Stimulated activated CD8-positive, alpha-beta memory T cell treated with anti-CD3 and anti-CD28 coated beads, Interleukin-2, amount 100 ng/mL, for 48 hours (primary cell): ENCODE data around the gene COMT.
"Not testable (repeated sequence)": the region's sequence is repeated elsewhere in the genome, so short reads cannot be mapped to it uniquely, and the experiment has no call there.

ENCODE experiments used
- DNase-seq, 2 donors: peaks; one replicate each; pipeline ENCODE4 v3.0.0-alpha.2; 2020; ENCODE audit warnings: low read depth in 2 of 2

Gene COMT

DNA sequence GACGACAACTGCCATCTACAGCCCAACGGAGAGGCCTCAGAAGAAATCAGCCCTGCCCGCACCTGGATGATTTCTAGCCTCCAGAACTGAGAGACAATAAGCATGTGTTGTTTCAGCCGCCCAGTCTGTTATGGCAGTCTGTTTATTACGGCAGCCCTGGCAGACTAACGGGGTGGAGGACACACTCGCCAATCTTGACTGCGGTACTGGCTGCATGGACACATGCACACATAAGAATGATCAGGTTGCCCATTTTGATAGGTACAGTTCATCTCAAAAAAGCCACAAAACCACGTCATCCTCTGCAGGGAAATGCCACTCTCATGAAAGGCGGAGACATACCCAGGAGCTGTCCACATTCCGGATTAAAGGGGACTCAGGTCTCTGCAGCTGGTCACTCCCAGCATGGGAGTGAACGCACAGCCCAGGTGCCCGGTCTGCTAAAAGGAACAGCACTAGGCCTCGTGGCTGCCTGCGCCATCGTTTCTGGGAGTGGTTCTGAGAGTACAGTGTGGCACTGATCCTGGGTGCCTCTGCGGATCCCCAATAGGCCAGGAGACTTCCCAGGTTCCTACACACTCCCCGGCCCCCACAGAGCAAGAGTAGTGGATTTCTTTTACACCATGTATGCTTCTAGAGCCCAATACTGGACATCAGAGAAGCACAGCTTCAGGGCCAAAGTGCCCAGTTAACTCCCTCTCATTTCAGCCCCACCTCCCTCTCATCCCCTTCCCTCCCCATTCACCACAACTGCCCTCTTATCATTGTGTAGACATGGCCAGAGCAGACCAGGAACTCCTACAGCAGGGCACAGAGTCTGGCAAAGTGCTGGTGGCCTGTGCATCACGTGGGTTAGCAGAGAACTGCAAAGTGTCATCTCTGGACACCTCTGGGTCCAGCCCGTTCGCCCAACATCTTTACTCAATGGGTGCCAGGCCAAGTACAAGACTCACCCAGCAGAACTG lies 11.7 kb upstream of the COMT start:
- DNase-seq: no peak

DNA sequence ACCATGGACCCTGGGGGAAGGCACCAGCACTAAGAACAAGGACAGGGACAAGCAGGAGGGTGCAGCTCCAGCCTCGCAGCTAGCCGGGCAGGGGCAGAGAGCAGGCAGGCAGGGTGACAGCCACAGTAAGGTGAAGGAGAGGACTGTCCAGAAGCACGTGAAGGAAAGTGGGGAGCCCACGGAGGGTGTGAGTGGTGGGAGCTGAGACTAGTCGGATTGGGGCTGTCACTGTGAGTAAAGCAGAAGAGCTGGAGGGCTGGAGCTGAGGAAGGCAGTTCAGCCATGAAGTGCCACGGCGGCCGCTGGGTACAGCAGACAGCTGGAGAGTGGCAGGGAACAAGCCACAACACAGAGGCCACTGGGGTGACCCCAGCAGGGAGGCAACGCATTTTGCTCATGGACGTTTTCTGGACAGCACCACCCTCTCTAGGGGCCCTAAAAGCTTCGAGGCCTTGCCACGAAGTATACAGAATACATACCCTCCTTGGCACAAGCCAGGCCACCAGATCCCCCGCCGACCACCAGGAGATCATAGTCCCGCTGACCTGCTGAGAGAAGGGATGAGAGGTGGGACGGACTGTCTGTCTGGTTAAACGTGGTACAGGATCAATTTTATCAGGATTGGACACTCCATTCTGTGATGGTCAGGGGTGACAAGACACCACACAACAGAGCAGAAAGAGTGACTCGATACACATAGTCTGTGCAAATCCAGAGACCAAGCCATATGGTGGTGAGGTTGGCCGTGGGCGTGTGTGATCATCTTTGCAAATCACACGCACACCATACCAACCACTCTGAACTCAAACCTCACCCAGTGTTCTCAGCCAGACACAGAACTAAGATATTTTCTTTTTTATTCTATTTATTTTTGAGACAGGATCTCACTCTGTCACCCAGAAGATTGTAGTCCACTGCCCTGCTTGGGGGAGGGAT lies 10.8 kb upstream of the COMT start:
- DNase-seq: no peak

DNA sequence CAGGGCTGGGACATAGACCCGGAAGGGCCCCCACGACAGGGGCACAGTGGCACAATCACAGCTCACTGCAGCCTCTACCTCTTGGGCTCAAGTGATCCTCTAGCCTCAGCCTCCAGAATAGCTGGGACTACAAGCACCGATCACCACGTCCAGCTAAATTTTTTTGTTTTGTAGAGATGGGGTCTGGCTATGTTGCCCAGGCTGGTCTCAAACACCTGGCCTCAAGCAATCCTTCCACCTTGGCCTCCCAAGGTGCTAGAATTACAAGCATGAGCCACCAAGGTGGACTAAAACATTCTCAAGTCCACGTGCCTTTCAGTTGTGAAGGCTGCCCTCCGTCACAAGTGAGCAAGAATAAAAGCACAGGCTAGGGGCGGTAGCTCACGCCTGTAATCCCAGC lies 10.1 kb upstream of the COMT start:
- DNase-seq: no peak

DNA sequence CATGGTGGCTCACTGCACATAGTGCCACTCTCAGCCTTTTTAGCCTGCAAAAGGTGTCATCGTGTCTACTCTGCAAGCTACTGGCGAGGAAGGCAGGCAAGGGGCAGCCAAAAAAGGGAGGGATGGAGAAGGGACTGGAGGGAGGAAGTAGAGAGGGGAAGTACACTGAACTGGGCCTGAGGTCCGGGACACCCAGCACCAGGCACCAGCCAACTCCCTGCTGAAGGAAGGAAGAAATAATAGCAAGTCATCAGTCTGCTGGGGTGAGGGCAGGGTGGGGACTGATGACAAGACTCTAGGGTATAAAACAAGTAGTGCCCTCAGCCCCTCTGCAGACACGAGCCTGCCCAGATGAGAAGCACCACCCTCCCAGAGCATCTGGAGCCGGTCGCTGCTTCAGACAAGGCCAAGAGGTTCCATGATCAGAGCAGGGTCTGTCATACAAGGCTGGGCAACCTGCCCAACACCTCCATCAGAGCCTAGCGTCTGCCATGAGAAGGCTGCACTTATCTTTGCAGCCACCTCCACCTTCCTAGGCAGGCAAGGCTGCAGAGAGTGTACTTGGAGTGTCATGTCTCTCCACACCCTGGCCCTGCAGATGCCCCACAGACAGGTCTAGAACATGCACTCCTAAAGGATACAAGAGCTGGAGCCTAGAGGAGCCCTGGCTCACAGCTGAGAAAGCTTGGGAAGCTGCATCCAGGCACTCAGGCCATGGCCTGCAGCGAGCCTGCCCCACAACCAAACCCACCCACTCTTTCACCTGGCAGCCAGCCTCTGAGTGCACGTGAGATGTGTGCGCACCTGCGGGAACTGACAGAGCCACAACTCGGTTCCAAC lies 9.0 kb upstream of the COMT start:
- no peak for DNase-seq

DNA sequence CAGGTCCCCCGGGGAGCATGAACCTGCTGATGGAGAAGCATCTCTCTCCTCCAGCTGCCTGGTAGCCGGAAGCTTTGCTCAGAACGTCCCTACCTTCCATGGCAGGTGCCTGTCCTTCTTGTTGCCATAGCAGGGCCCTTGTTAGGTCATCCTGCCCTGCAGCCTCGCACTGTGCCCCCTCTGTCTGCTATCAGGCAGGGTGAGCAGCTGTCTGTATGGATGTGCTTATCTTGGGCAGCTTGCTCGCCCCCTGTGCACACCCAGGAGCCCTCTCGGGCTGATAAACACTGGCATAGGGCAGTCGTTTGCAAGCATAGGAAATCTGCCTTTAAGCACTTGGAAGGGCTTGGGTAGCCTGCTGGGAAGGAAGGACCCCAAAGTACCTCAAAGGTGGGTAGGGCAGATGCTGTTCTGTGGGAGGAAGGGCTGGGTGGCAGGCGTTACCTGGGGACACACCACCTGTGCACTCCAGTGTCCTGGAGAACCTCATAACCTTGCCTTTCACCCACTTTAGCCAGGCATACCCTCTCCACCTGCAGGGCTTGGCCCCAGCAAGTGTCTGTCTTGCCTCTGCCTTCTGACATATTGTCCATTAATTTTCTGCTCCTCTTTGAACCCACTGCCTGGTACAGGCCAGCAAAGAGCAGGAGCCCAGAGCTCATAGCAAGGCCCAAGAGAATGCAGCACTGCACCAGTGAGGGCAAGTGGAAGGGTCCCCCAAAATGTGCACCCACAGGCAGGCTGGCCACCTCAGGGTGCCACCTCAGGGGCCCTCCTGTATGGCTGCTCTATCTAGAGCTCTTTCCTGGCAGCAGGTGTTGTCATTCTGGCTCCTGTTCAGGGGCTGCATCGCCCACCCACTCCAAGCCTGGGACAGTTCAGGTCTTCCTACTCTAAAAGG lies 8.0 kb upstream of the COMT start:
- no peak for DNase-seq

DNA sequence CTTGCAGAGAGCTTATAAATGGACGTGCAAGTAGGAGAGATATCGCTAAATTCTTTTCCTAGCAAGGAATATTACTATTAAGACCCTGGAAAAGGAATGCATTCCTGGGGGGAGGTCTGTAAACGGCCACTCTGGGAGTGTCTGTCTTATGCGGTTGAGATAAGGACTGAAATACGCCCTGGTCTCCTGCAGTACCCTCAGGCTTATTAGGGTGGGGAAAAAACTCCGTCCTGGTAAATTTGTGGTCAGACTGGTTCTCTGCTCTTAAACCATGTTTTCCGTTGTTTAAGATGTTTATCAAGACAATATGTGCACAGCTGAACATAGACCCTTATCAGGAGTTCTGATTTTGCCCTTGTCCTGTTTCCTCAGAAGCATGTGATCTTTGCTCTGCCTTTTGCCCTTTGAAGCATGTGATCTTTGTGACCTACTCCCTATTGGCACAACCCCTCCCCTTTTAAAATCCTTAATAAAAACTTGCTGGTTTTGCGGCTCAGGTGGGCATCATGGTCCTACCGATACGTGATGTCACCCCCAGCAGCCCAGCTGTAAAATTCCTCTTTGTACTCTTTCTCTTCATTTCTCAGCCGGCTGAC lies 6.4 kb upstream of the COMT start:
- DNase-seq: not testable (repeated sequence)

DNA sequence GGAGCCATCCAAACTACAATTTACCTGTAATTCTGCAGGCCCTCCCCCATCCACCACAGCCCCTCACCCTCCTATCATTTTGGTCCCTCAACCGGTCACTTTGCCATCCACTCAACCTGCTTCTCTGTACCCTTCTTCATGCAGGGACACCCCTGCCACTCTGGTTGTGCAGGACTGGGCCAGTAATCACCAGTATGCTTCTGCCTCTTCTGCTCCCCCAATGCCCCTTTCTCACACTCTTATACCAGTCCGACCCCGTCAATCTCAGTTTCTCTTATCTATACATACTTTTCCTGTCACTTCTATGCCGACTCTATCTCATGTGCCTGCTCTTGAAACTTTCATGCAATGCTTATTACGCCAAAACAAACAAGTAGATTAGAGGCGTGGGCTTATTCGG lies 5.1 kb upstream of the COMT start:
- DNase-seq: no peak

DNA sequence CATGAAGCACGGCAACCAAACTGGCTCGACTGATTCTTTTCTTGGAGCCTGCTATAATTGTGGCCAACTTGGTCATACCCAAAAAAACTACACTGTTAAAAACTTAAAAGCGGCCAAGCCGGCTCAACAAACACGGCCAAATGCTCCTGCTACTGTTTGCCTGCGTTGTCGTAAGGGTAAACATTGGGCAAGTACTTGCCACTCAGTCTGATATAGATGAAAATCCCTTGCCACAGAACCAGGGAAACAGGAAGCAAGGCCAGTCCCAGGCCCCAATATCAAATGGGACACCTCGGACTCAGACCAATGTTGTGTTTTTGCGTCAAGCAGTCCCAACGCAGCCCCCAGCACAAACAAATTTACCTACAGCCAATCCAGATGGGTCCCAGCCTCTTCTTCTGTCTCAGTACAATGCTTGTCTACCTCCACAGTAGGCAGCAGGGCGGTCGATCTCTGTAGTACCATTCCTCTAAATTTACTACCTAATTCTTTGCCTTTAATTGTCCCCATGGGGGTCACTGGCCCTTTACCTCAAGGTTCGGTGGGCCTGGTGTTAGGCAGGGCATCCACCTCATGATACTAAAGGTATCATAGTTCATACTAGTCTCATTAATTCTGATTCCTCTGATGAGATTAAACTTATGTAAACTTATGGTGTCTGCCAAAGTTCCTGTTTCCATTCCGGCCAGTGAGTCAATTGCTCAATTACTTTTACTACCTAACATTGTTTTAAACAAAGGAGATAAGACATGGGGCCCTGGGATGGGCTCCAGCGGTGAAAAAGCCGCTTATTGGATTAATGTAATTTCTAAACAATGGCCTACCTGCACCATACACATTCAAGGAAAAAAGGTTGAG lies 3.7 kb upstream of the COMT start:
- no peak for DNase-seq

DNA sequence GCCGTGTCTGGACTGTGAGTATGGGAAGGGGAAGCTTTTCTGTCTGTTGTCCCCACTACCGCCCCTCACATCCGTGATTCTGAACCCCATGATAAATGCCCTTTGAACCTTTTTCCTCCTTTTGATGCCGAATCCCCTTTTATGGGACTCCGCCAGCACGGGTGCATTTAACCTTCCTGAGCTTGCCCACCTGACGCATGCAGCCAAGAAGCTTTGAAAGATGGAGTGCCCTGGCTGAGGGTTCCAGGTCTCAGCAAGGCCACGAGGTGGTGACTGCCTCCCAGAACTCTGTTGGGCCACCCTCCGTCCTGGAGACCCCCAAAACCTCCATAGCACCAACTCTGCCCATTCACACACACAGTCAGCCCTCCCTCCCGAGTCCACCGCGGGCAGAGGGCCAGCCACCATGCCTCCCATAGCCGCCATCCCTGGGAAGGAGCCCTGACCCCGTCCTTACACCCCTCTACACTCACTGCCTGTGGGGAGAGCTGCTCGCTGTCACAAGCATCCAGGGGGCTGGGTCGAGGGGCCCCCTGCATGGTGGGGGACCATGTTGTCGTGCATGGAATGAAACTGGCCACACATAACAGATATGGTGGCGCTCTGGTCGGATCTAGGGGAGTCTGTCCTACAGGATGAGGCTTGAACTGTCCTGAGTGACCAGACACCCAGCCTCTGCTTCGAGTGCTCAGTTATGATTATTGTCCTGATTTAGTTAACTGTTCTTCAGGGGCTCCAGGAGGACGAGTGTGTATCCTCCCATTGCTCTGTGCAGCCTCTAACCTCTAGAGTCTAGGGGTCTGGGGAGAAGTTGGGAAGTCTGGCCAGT lies 822 bp upstream of the COMT start:
- no peak for DNase-seq

DNA sequence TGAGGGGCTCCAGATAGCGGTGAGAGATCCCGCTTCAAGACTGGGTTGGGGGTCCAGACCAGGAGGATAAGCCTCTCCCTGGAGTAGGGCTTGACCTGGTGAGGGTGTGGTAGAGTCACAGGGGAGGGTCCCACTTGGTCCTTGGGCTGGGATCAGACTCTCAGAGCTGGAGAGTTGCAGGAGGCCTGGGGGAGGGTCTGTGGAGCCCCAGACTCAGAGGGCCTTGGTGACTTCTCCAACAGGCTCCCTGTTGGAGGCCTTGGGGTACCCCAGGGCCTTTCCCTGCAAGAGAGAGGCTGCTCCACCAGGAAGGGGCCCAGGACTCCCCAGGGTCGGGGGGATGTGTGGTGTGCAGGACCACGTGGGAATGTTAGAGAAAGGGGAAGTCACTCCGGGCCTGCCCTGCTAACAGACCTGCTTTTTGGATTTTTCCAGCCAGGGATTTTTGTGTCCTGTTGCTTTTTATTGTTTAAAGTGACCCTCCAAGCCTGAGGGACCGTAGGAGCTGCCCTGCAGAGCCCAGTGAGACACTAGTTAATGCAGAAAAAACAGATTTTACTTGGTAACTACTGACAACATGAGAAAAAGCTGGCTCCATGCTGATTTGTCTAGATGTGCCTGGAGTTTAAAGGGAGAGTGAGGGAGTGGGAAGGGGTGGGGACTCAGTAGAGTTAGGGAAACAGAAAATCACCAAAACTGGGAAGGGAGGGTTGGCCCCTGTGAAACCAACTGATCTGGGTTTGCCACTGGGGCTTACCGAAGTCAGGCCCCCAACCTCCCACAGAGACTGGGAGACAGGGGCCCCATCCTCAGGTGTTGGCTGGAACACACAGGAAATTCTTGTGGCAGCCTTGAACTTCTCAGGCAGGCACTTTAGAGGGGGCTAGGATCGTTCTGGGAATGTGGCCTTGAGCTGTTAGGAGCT lies 847 bp downstream of the COMT start:
- DNase-seq: no peak

DNA sequence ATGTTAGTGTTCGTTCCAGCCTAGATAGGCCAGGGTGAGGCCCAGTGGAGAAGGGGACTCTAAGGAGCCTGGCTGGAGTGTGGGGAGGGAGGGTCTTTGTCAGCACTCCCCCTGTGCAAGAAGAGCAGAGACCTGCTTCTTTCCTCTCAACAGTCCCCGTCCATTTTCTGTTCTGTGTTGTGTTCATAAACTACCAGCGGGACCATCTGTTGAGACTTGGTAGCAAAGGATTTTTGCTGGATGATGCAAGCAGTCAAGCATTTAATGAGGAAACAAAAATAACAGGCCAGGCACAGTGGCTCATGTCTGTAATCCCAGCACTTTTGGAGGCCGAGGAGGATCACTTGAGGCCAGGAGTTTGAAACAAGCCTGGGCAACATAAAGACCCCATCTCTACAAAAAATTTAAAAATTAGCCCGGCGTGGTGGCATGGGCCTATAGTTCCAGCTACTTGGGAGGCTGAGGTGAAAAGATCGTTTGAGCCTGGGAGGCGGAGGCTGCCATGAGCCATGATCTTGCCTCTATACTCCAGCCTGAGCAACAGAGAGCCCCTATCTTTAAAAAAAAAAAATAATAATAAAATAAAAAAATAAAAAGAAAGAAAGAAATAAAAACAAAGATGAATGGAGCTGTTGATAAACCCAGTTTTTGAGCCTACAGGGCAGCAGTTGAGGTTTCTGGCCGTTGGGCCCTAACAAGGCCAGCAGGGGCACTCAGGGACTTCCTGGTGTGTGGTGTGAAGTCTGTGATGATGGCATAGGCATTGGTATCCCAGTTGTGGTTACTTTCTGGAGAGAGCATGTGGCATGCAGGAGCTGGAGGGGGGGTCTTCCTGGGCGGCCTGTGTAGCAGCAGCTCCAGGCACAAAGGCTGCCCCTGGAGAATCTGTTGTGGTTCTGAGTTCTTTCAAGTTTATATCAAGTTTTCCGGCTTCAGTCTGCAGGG lies 1.8 kb downstream of the COMT start:
- DNase-seq: no peak

DNA sequence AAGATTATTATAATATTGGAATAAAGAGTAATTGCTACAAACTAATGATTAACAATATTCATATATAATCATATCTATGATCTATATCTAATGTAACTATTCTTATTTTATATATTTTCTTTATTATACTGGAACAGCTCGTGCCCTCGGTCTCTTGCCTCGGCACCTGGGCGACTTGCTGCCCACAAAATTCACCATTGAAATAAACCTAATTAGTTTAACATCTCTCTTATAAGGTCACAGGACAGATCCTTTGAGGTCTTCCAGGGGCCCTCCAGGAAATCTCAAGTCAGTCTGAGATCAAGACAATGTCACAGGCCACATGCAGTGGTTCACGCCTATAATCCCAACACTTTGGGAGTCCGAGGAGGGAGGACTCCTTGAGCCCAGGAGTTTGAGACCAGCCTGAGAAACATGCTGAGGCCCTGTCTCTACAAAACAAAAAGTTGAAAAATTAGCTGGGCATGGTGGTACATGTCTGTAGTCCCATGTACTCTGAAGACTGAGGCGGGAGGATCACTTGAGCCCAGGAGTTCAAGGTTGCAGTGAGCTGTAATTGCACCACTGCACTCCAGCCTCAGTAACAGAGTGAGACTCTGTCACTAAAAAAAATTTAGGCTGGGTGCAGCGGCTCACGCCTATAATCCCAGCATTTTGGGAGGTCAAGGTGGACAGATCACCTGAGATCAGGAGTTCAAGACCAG lies 6.6 kb downstream of the COMT start:
- no peak for DNase-seq

DNA sequence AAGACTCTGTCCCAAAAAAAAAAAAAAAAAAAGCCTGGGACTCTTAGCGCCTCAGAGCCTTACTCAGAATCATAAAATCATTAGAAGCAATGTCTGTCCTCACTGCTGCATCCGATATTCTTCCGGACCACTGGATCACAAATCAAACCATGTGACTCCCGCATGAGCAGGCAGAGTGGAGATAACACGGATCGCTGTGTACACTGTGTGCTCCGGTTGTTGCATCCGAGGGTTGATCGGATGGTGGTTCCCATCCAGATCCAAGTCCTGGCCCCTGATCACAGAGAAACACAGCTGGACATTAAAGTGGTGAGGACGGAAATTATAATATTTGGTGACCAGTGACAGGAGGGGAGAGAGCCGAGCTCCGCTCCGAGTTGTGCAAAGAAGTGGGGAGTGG lies 9.8 kb downstream of the COMT start:
- no peak for DNase-seq

DNA sequence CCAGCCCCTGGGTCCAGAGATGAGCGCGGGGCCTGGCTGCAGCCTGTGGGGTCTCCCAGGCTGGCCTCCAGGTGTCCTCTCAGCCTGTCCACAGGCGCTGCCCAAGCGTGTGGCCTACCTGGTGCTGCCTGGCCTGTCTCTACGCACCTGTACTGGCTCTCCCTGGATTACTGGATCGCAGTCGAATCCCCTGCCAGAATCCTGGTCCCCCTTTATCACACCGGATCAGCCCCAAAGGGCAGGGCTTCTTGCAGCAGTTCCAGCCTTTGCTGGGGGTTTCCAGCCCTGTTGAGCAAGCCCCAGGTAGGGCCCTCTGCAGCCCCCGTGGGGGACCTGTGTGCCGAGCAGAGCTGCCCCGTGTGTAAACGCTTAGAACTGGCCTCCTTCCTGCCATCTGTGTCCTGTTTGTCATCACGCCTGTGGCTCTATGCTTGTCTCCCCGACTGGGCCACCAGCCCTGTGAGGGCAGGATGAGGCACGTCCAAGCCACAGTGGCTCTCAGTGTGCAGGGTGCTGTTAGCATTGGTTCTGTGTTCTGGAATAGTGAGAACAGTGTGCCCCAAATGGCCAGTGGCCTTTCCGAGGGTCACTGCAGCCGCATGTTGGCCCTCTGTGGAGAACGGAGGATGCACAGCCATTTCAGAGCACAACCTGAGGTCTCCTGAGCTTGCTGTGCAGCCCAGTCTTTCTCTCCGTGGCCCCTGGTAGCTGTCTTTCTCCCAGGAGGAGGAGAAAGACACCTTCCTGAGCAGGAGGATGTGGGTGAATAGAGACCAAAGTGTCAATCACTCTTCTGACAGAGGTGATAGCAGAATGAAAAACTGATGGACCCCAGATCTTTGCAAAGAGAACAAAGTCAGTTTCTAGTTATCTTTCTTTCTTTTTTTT lies 13.9 kb downstream of the COMT start:
- no peak for DNase-seq

DNA sequence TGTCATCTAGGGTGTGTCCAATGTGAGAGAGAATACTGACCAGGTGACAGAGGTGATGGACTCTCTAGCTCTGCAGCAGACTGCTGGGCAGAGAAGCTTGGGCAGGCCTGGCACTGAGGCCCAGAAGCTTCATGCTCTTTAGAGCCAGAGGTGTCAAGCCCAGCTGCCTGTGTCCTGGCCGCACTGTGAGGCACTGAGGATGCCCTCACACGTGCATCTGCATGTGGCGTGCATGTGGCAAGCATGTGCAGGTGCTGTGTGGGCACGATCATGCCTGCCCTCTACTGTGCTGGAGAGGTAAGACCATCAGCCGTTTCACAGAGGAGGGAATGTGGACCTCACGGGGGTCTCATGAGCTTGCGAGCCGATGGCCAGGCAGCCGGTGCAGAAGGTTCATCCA lies 15.9 kb downstream of the COMT start:
- no peak for DNase-seq
